CD4-positive, alpha-beta T cell (primary cell): ENCODE results near the gene BSG. TPM values are rescaled to one million over a fixed set of nuclear protein-coding genes. Genes with fewer than 3 reads are reported as not detected.

Experiments
- ATAC-seq: fragments of 200-7000 bp; cut with Tn5 transposase; one replicate; pipeline ENCODE4 v1.10.0; 2022; ENCODE audit warnings: mild to moderate bottlenecking; ENCODE audit not compliant: poor library complexity
- CTCF ChIA-PET: fragments of 350-600 bp; sonication (Branson Sonifier 250); formaldehyde crosslinking; loops from one replicate; lab custom pipeline; 2021; ENCODE audit warnings: antibody characterized with exemption, inconsistent platforms; lab: Charles Lee
- POLR2A ChIA-PET: fragments of 350-600 bp; sonication (Branson Sonifier 250); formaldehyde crosslinking; loops from one replicate; lab custom pipeline; 2021; ENCODE audit warnings: antibody characterized with exemption, inconsistent platforms; lab: Charles Lee
- DNase-seq, 14 experiments: peaks; one replicate each; pipeline ENCODE4 v3.0.0-alpha.2; 2013 to 2020; ENCODE audit warnings: mixed read lengths in 2 of 14
- H3K27ac ChIP-seq, 2 donors: one replicate each; pipeline versions ENCODE4 v1.5.1 to v1.7.0; 2013; ENCODE audit warnings: low read length in 2 of 2, low read depth in 1 of 2, mild to moderate bottlenecking in 1 of 2
- H3K27me3 ChIP-seq, 2 experiments: 1 replicate in 1 of 2; 2 replicates in 1 of 2; pipeline versions ENCODE4 v1.6.1 to v1.7.0; 2013; ENCODE audit warnings: low read length in 2 of 2, control low read depth in 1 of 2, mild to moderate bottlenecking in 1 of 2, moderate library complexity in 1 of 2; ENCODE audit not compliant: insufficient read depth in 2 of 2, control insufficient read depth in 1 of 2
- H3K36me3 ChIP-seq: one replicate; pipeline ENCODE4 v1.6.1; 2013; ENCODE audit warnings: low read length, control low read depth; ENCODE audit not compliant: insufficient read depth
- H3K4me1 ChIP-seq: one replicate; pipeline ENCODE4 v1.6.1; 2013; ENCODE audit warnings: low read length, control low read depth; ENCODE audit not compliant: insufficient read depth
- H3K4me3 ChIP-seq: one replicate; pipeline ENCODE4 v1.5.1; 2013; ENCODE audit warnings: mild to moderate bottlenecking, low read length, moderate library complexity
- H3K9me3 ChIP-seq, 2 experiments: 1 replicate in 1 of 2; 2 replicates in 1 of 2; pipeline versions ENCODE4 v1.6.1 to v1.7.0; 2013; ENCODE audit warnings: low read length in 2 of 2, mild to moderate bottlenecking in 2 of 2, control low read depth in 1 of 2, moderate library complexity in 1 of 2; ENCODE audit not compliant: control insufficient read depth in 1 of 2, insufficient read depth in 1 of 2
- H3K27ac Mint-ChIP-seq: one replicate; pipeline ENCODE4 v1.8.0; 2020; ENCODE audit warnings: mixed read lengths
- H3K27me3 Mint-ChIP-seq: one replicate; pipeline ENCODE4 v1.8.0; 2021; ENCODE audit warnings: mixed read lengths
- H3K36me3 Mint-ChIP-seq: one replicate; pipeline ENCODE4 v1.8.0; 2021; ENCODE audit warnings: low read depth, mixed read lengths
- H3K4me1 Mint-ChIP-seq: one replicate; pipeline ENCODE4 v1.8.0; 2021; ENCODE audit warnings: low read depth, mixed read lengths
- H3K4me3 Mint-ChIP-seq: one replicate; pipeline ENCODE4 v1.8.0; 2020; ENCODE audit warnings: mild to moderate bottlenecking, mixed read lengths
- H3K9me3 Mint-ChIP-seq: one replicate; pipeline ENCODE4 v1.8.0; 2020; ENCODE audit warnings: mixed read lengths
- CTCF ChIP-seq: fragments of 200-600 bp; IDR thresholded peaks from one replicate; pipeline ENCODE4 v1.8.0; 2022; ENCODE audit warnings: antibody characterized with exemption, mild to moderate bottlenecking
- intact Hi-C, 2 experiments: fragments of 100-400 bp; cut with DNase I in 1 of 2; cut with micrococcal nuclease in 1 of 2; formaldehyde crosslinking; loops; one replicate each; pipeline versions ENCODE4 v1.15.1 to v1.9.0; 2023 to 2025; cut with DNase I, micrococcal nuclease
- total RNA-seq, 174 experiments: library from RNA in 2 of 174; stranded (reverse) in 2 of 174; gene quantifications; one replicate each; pipeline ENCODE4 v1.2.3 and lab custom pipeline; 2021 to 2026

The BSG gene
- total RNA-seq, 2 experiments from 2014 or later: 68.7 to 71.6 TPM

GRCh38 chr19:612941-613340 lies 40.5 kb downstream of the BSG start:
- no peak for TF ChIP-seq CTCF
- POLR2A ChIA-PET: interaction anchor here (3.2 kb wide), 1 partner anchor 48 kb away, joined by 14 read pairs; no protein-coding TSS in a partner anchor
- CTCF ChIA-PET: no interaction called here
- Mint-ChIP-seq H3K27me3 (peaks cover 3% of the 10 kb centered on the region), H3K27ac (no peak overlapping the region), H3K9me3 (no peaks in the 10 kb centered on the region), H3K4me3 (peak overlapping the region; percentile 34), H3K36me3 (peaks cover 21% of the 10 kb centered on the region), H3K4me1 (peaks cover 25% of the 10 kb centered on the region)
- Histone ChIP-seq H3K4me3 (no peak overlapping the region), H3K27ac (no peak overlapping the region), H3K4me1 (peaks cover 43% of the 10 kb centered on the region), H3K9me3 (no peaks in the 10 kb centered on the region), H3K36me3 (peaks cover 13% of the 10 kb centered on the region), H3K27me3 (no peaks in the 10 kb centered on the region)
- intact Hi-C loops: no loop called here
- DNase-seq: no peak
- ATAC-seq: no peak

- ChIA-PET CTCF (no interaction called here), POLR2A (no interaction called here)
- H3K4me1 ChIP-seq: peaks cover 34% of the 10 kb centered on the region
- Mint-ChIP-seq H3K27me3 (peaks cover 3% of the 10 kb centered on the region), H3K4me1 (peaks cover 25% of the 10 kb centered on the region), H3K9me3 (no peaks in the 10 kb centered on the region), H3K4me3 (no peak overlapping the region), H3K27ac (no peak overlapping the region), H3K36me3 (peaks cover 31% of the 10 kb centered on the region)
- TF ChIP-seq CTCF: no peak
- no peak overlapping the region for H3K4me3 ChIP-seq
- H3K36me3 ChIP-seq: peaks cover 23% of the 10 kb centered on the region
- DNase-seq (no peak), ATAC-seq (no peak)
- no peak overlapping the region for H3K27ac ChIP-seq
- intact Hi-C loops: no loop called here
- no peaks in the 10 kb centered on the region for H3K27me3 ChIP-seq
- H3K9me3 ChIP-seq: no peaks in the 10 kb centered on the region
These were observed 41.6 kb downstream of the BSG start for GRCh38 chr19:613732-614567.

- peak in 1 of 14 experiments; percentile 36 for DNase-seq
- Mint-ChIP-seq H3K4me1 (peaks cover 16% of the 10 kb centered on the region), H3K9me3 (no peaks in the 10 kb centered on the region), H3K4me3 (peak overlapping the region; percentile 12), H3K36me3 (peaks cover 34% of the 10 kb centered on the region), H3K27ac (no peak overlapping the region), H3K27me3 (peaks cover 3% of the 10 kb centered on the region)
- intact Hi-C loops: no loop called here
- Histone ChIP-seq H3K27me3 (no peaks in the 10 kb centered on the region), H3K4me1 (peaks cover 19% of the 10 kb centered on the region), H3K27ac (no peak overlapping the region), H3K9me3 (no peaks in the 10 kb centered on the region), H3K36me3 (peaks cover 38% of the 10 kb centered on the region), H3K4me3 (no peak overlapping the region)
- ATAC-seq: no peak
- TF ChIP-seq CTCF: no peak
- POLR2A ChIA-PET: no interaction called here
- CTCF ChIA-PET: no interaction called here
These were observed 43.2 kb downstream of the BSG start for GRCh38 chr19:615619-616018.
